K562 (cell line): ENCODE results near the gene ABCF2. TPM values are rescaled to one million over a fixed set of nuclear protein-coding genes. Genes with fewer than 3 reads are reported as not detected.
A peak's percentile ranks its signal among the peaks of the same experiment; 100 is the strongest.

Experiments used
- CCNT2 ChIP-seq: IDR thresholded peaks from 2 replicates; pipeline ENCODE4 v1.6.1; 2011; ENCODE audit warnings: borderline replicate concordance, low read depth, mild to moderate bottlenecking, moderate library complexity, mixed read lengths, low read length; ENCODE audit not compliant: insufficient read length; ENCODE audit errors: extremely low read depth
- FOXK2 ChIP-seq, 2 experiments: fragments of 450-650 bp; IDR thresholded peaks in 1 of 2; conservative IDR thresholded peaks in 1 of 2; 2 replicates each; pipeline ENCODE4 v1.6.1; 2016; ENCODE audit warnings: low read depth in 2 of 2, mild to moderate bottlenecking in 1 of 2
- GTF2F1 ChIP-seq: IDR thresholded peaks from 2 replicates; pipeline ENCODE4 v1.6.1; 2011; ENCODE audit warnings: low read depth, low read length, improper control_type of control experiment
- NR2C2 ChIP-seq, 2 experiments: fragments of 200-800 bp in 1 of 2; sonication (Bioruptor generic) in 1 of 2; sonication (generic) in 1 of 2; formaldehyde crosslinking in 1 of 2; IDR thresholded peaks; 2 replicates each; pipeline versions ENCODE4 v1.6.1 to v1.8.0; 2016 to 2022; ENCODE audit warnings: mild to moderate bottlenecking in 1 of 2, missing compliant biosample characterization in 1 of 2, missing genetic modification characterization in 1 of 2, missing genetic modification reagents in 1 of 2
- POLR2AphosphoS5 ChIP-seq: IDR thresholded peaks from 2 replicates; pipeline ENCODE4 v1.6.1; 2011; ENCODE audit warnings: mild to moderate bottlenecking, low read depth, low read length, moderate library complexity; ENCODE audit not compliant: control insufficient read depth, insufficient read depth
- PRMT5 ChIP-seq: sonication (generic); formaldehyde crosslinking; IDR thresholded peaks from 2 replicates; pipeline ENCODE4 v1.5.0; 2020; ENCODE audit warnings: missing genetic modification reagents
- RBM22 ChIP-seq: fragments of 200-400 bp; formaldehyde crosslinking; IDR thresholded peaks from 2 replicates; pipeline ENCODE4 v1.6.1; 2018; ENCODE audit warnings: low read length, low read depth; ENCODE audit not compliant: poor library complexity, severe bottlenecking
- TSC22D4 ChIP-seq: fragments of 450-650 bp; IDR thresholded peaks from 2 replicates; pipeline ENCODE4 v1.6.1; 2016; ENCODE audit warnings: missing genetic modification characterization, missing biosample characterization, control low read depth
- ZNF175 ChIP-seq: fragments of 200-800 bp; sonication (Bioruptor generic); IDR thresholded peaks from 2 replicates; pipeline ENCODE4 v1.6.1; 2016; ENCODE audit warnings: low read depth, mild to moderate bottlenecking, missing genetic modification characterization, missing compliant biosample characterization
- ZNF212 ChIP-seq: fragments of 450-650 bp; formaldehyde crosslinking; IDR thresholded peaks from 2 replicates; pipeline ENCODE4 v1.4.0; 2020; ENCODE audit warnings: mild to moderate bottlenecking
- polyA plus RNA-seq, 8 experiments: library from polyadenylated mRNA; depleted of rRNA in 4 of 8; stranded (reverse) in 5 of 8; unstranded in 3 of 8; fragments of >200 nt; fragmentation: Nextera tagmentation in 2 of 8; fragmentation: Illumina TruSeq in 1 of 8; extraction: Ambion mirVana in 2 of 8; extraction: Trizol in 1 of 8; gene quantifications; 2 replicates each; pipeline versions ENCODE4 v1.2.1 to v1.2.3, GENCODE V29; 2011 to 2014; ENCODE audit warnings: inconsistent platforms in 1 of 8, missing spikeins in 1 of 8
- total RNA-seq, 7 experiments: library from RNA; depleted of rRNA in 6 of 7; stranded (reverse); fragments of >200 nt in 6 of 7; fragmentation: Illumina TruSeq in 2 of 7; extraction: Trizol in 2 of 7; gene quantifications; 2 replicates each; pipeline versions ENCODE4 v1.2.1 to v1.2.3, GENCODE V29; 2011 to 2021; ENCODE audit warnings: low replicate concordance in 1 of 7
- TF ChIP-seq, protein P1 (sequence below): sonication (generic); formaldehyde crosslinking; IDR thresholded peaks from 2 replicates; pipeline ENCODE4 v1.9.0; 2022; ENCODE audit warnings: mild to moderate bottlenecking, missing genetic modification reagents
- TF ChIP-seq, protein P2 (sequence below): fragments of 450-650 bp; IDR thresholded peaks from 2 replicates; pipeline ENCODE4 v1.6.1; 2017; ENCODE audit warnings: antibody characterized with exemption, mild to moderate bottlenecking
- TF ChIP-seq, protein P3 (sequence below), 2 experiments: IDR thresholded peaks; 2 replicates each; pipeline ENCODE4 v1.6.1; 2012; ENCODE audit warnings: improper control_type of control experiment in 2 of 2, low read depth in 2 of 2, low read length in 2 of 2, borderline replicate concordance in 1 of 2
- TF ChIP-seq, protein P4 (sequence below): fragments of 250-450 bp; sonication (Bioruptor Pico); IDR thresholded peaks from 2 replicates; pipeline ENCODE4 v1.8.0; 2022; ENCODE audit warnings: inconsistent platforms, mild to moderate bottlenecking, moderate library complexity, borderline replicate concordance

Gene ABCF2
- total and polyA plus RNA-seq, 9 of the 15 experiments (the other 6 are each of a cell fraction or from before 2014, with no cell fraction given): 62.1 to 224 (median 113) TPM

DNA sequence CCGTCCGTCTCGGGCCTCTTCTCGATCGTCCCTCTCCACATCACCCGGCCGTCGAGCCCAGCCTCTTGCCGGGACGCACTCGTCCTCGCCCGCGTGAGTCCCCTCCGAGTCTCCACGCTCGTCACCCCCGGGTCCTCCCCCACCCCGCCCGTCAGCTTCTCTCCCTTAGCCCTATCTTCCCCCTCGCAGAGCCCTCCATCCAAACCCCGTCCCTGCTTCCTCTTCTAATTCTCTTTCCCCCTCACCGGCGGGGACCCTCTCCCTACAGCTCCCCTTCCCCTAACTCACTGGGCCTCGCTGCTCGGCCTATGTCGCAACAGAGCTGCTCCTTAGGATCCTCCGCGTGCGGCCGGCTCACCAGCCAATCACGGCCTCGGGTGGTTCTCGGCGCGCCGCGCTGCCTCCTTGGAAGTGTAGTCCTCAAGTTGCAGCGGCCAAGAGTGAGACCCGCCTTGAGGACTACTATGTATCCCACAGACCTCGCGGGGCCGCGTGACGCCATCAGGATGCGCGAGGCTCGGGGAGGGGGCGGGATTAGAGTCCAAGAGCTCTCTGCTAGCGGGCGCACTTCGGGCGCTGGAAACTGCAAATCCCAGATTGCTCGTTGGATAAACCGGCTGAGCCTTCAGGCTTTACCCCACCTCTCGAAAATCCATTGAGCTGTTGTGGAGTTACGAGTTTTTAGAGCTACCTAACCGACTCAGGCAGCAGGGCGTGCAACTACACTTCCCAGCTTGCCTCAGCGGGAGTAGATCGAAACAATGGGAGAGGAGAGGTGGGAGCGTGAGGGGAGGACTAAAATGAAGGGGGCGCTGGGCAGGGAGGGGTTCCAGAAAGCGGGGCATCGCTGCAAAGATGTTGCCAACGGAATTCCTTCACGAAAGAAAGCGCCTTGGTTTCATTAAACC lies at the start of gene ABCF2 (continued):
- TF ChIP-seq PRMT5 (CRISPR knock-in tag): no peak
- TF ChIP-seq, protein P1, sequence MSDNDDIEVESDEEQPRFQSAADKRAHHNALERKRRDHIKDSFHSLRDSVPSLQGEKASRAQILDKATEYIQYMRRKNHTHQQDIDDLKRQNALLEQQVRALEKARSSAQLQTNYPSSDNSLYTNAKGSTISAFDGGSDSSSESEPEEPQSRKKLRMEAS (CRISPR knock-in tag): peak; percentile 90
- TF ChIP-seq FOXK2 (conservative IDR thresholded peaks at IDR 0.05 in 1 of 2, IDR thresholded peaks at IDR 0.05 in 1 of 2; ENCODE audit: low read depth in 2 of 2): peak; percentile 59 to 77; a peak in 2 of 4 replicates
- no peak for TF ChIP-seq ZNF212 (CRISPR knock-in tag)
- peak; percentile 72 for TF ChIP-seq POLR2AphosphoS5
- TF ChIP-seq GTF2F1: peak; percentile 79
- TF ChIP-seq RBM22: no peak
- TF ChIP-seq, protein P2, sequence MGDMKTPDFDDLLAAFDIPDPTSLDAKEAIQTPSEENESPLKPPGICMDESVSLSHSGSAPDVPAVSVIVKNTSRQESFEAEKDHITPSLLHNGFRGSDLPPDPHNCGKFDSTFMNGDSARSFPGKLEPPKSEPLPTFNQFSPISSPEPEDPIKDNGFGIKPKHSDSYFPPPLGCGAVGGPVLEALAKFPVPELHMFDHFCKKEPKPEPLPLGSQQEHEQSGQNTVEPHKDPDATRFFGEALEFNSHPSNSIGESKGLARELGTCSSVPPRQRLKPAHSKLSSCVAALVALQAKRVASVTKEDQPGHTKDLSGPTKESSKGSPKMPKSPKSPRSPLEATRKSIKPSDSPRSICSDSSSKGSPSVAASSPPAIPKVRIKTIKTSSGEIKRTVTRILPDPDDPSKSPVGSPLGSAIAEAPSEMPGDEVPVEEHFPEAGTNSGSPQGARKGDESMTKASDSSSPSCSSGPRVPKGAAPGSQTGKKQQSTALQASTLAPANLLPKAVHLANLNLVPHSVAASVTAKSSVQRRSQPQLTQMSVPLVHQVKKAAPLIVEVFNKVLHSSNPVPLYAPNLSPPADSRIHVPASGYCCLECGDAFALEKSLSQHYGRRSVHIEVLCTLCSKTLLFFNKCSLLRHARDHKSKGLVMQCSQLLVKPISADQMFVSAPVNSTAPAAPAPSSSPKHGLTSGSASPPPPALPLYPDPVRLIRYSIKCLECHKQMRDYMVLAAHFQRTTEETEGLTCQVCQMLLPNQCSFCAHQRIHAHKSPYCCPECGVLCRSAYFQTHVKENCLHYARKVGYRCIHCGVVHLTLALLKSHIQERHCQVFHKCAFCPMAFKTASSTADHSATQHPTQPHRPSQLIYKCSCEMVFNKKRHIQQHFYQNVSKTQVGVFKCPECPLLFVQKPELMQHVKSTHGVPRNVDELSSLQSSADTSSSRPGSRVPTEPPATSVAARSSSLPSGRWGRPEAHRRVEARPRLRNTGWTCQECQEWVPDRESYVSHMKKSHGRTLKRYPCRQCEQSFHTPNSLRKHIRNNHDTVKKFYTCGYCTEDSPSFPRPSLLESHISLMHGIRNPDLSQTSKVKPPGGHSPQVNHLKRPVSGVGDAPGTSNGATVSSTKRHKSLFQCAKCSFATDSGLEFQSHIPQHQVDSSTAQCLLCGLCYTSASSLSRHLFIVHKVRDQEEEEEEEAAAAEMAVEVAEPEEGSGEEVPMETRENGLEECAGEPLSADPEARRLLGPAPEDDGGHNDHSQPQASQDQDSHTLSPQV: peak; percentile 58; the same call in 1 of the 2 replicates
- TF ChIP-seq ZNF175 (CRISPR knock-in tag): no peak
- TF ChIP-seq CCNT2: peak; percentile 47
- no peak for TF ChIP-seq TSC22D4 (tag)
- no peak for TF ChIP-seq NR2C2 (CRISPR knock-in tag; IDR thresholded peaks at IDR 0.05)
- peak; percentile 92 for TF ChIP-seq NR2C2 (tag; IDR thresholded peaks at IDR 0.05)
- TF ChIP-seq, protein P3, sequence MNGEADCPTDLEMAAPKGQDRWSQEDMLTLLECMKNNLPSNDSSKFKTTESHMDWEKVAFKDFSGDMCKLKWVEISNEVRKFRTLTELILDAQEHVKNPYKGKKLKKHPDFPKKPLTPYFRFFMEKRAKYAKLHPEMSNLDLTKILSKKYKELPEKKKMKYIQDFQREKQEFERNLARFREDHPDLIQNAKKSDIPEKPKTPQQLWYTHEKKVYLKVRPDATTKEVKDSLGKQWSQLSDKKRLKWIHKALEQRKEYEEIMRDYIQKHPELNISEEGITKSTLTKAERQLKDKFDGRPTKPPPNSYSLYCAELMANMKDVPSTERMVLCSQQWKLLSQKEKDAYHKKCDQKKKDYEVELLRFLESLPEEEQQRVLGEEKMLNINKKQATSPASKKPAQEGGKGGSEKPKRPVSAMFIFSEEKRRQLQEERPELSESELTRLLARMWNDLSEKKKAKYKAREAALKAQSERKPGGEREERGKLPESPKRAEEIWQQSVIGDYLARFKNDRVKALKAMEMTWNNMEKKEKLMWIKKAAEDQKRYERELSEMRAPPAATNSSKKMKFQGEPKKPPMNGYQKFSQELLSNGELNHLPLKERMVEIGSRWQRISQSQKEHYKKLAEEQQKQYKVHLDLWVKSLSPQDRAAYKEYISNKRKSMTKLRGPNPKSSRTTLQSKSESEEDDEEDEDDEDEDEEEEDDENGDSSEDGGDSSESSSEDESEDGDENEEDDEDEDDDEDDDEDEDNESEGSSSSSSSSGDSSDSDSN (IDR thresholded peaks at IDR 0.05; ENCODE audit: borderline replicate concordance in 1 of 2, low read depth in 2 of 2, low read length in 2 of 2): peak; percentile 32 to 64; a peak in 1 of 4 replicates
- TF ChIP-seq, protein P4, sequence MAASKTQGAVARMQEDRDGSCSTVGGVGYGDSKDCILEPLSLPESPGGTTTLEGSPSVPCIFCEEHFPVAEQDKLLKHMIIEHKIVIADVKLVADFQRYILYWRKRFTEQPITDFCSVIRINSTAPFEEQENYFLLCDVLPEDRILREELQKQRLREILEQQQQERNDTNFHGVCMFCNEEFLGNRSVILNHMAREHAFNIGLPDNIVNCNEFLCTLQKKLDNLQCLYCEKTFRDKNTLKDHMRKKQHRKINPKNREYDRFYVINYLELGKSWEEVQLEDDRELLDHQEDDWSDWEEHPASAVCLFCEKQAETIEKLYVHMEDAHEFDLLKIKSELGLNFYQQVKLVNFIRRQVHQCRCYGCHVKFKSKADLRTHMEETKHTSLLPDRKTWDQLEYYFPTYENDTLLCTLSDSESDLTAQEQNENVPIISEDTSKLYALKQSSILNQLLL (CRISPR knock-in tag): no peak
